Caco-2 (cell line): Measurements from ENCODE around the gene GP1BA. TPM values are rescaled to one million over a fixed set of nuclear protein-coding genes. Genes with fewer than 3 reads are reported as not detected.

Source experiments
- BruUV-seq: library from RNA; stranded (reverse); fragments of 400-500 nt; replicated peaks from 2 replicates; lab custom pipeline; 2021; lab: Mats Ljungman, UMichigan
- CTCF ChIA-PET: fragments of 300-600 bp; sonication (Branson Sonifier 250); formaldehyde crosslinking; loops from one replicate; lab custom pipeline; 2022; ENCODE audit warnings: antibody characterized with exemption; lab: Charles Lee
- POLR2A ChIA-PET: fragments of 300-600 bp; sonication (Branson Sonifier 250); formaldehyde crosslinking; loops from one replicate; lab custom pipeline; 2022; ENCODE audit warnings: antibody characterized with exemption; lab: Charles Lee
- DNase-seq, 2 experiments: peaks; one replicate each; pipeline versions ENCODE4 v3.0.0 to v3.0.0-alpha.2; 2020 to 2022
- H3K27me3 ChIP-seq: replicated peaks from 2 replicates; pipeline ENCODE4 v1.6.0; 2011; ENCODE audit warnings: low read length; ENCODE audit not compliant: control insufficient read depth, insufficient read depth
- H3K36me3 ChIP-seq: 2 replicates; pipeline ENCODE4 v1.5.1; 2011; ENCODE audit warnings: low read length; ENCODE audit not compliant: control insufficient read depth, insufficient read depth
- H3K4me1 ChIP-seq: fragments of 250-450 bp; sonication (Bioruptor Pico); 2 replicates; pipeline ENCODE4 v1.5.1; 2020; ENCODE audit warnings: mild to moderate bottlenecking
- H3K4me3 ChIP-seq: 2 replicates; pipeline ENCODE4 v1.5.1; 2011; ENCODE audit warnings: low read depth, mild to moderate bottlenecking, control low read depth, low read length
- H3K9me3 ChIP-seq: fragments of 250-450 bp; sonication (Bioruptor Pico); 2 replicates; pipeline ENCODE4 v1.5.1; 2020; ENCODE audit warnings: mild to moderate bottlenecking, moderate library complexity
- H3K27ac Mint-ChIP-seq: one replicate; pipeline ENCODE4 v1.8.0; 2022; ENCODE audit warnings: mixed read lengths; ENCODE audit not compliant: unreplicated experiment
- H3K27me3 Mint-ChIP-seq: one replicate; pipeline ENCODE4 v1.8.0; 2022; ENCODE audit warnings: mixed read lengths; ENCODE audit not compliant: insufficient read depth, unreplicated experiment
- H3K36me3 Mint-ChIP-seq: one replicate; pipeline ENCODE4 v1.8.0; 2022; ENCODE audit warnings: mild to moderate bottlenecking, mixed read lengths; ENCODE audit not compliant: insufficient read depth, unreplicated experiment
- H3K4me1 Mint-ChIP-seq: one replicate; pipeline ENCODE4 v1.8.0; 2022; ENCODE audit warnings: low read depth, mixed read lengths; ENCODE audit not compliant: unreplicated experiment
- H3K4me3 Mint-ChIP-seq: one replicate; pipeline ENCODE4 v1.8.0; 2022; ENCODE audit warnings: mild to moderate bottlenecking, moderate library complexity, mixed read lengths; ENCODE audit not compliant: unreplicated experiment
- H3K9me3 Mint-ChIP-seq: one replicate; pipeline ENCODE4 v1.8.0; 2022; ENCODE audit warnings: mixed read lengths; ENCODE audit not compliant: unreplicated experiment
- CTCF ChIP-seq, 2 experiments: fragments of 200-600 bp in 1 of 2; IDR thresholded peaks; 1 replicate in 1 of 2; 2 replicates in 1 of 2; pipeline versions ENCODE4 v1.5.1 to v1.8.0; 2011 to 2022; ENCODE audit warnings: antibody characterized with exemption in 1 of 2, control low read depth in 1 of 2, inconsistent platforms in 1 of 2, low read depth in 1 of 2, low read length in 1 of 2, mild to moderate bottlenecking in 1 of 2, moderate library complexity in 1 of 2; ENCODE audit not compliant: insufficient read depth in 1 of 2, severe bottlenecking in 1 of 2, unreplicated experiment in 1 of 2
- intact Hi-C: fragments of 100-400 bp; cut with micrococcal nuclease; formaldehyde crosslinking; loops from one replicate; pipeline ENCODE4 v1.10.0; 2022; ENCODE audit not compliant: unreplicated experiment
- total RNA-seq: library from RNA; stranded (reverse); gene quantifications from 2 replicates; pipeline ENCODE4 v1.2.3, GENCODE V29; 2022

Gene GP1BA
- total RNA-seq, 1 experiment from 2014 or later, result not detected

GRCh38 chr17:4901108-4901647 is 30.9 kb upstream of the GP1BA start:
- TF ChIP-seq CTCF (IDR thresholded peaks at IDR 0.05; ENCODE audit: insufficient read depth in 1 of 2, low read depth in 1 of 2, low read length in 1 of 2, severe bottlenecking in 1 of 2, unreplicated experiment in 1 of 2), result no peak
- H3K4me1 ChIP-seq, result peaks cover 3% of the 10 kb centered on the region; the same call in 1 of the 2 replicates
- ChIA-PET POLR2A (no interaction called here), CTCF (no interaction called here)
- H3K4me1 Mint-ChIP-seq, result peaks cover 10% of the 10 kb centered on the region
- no peak overlapping the region for H3K4me3 ChIP-seq
- no peaks in the 10 kb centered on the region for H3K36me3 ChIP-seq
- no peaks in the 10 kb centered on the region for H3K9me3 ChIP-seq
- H3K4me3 Mint-ChIP-seq, result no peak overlapping the region
- H3K27me3 ChIP-seq, result no peaks in the 10 kb centered on the region
- no peaks in the 10 kb centered on the region for H3K27me3 Mint-ChIP-seq
- H3K36me3 Mint-ChIP-seq, result peaks cover 20% of the 10 kb centered on the region
- DNase-seq, result no peak
- intact Hi-C loops, result no loop called here
- H3K27ac Mint-ChIP-seq, result no peak overlapping the region
- no peaks in the 10 kb centered on the region for H3K9me3 Mint-ChIP-seq
- BruUV-seq, result no TSS peak

GRCh38 chr17:4901648-4902344 is 30.3 kb upstream of the GP1BA start:
- Mint-ChIP-seq H3K27me3 (no peaks in the 10 kb centered on the region), H3K27ac (no peak overlapping the region), H3K4me1 (peaks cover 10% of the 10 kb centered on the region), H3K9me3 (no peaks in the 10 kb centered on the region), H3K36me3 (peaks cover 20% of the 10 kb centered on the region), H3K4me3 (no peak overlapping the region)
- Histone ChIP-seq H3K4me1 (peaks cover 3% of the 10 kb centered on the region; the same call in 1 of the 2 replicates), H3K36me3 (no peaks in the 10 kb centered on the region), H3K4me3 (no peak overlapping the region), H3K27me3 (no peaks in the 10 kb centered on the region), H3K9me3 (no peaks in the 10 kb centered on the region)
- TF ChIP-seq CTCF (IDR thresholded peaks at IDR 0.05; ENCODE audit: insufficient read depth in 1 of 2, low read depth in 1 of 2, low read length in 1 of 2, severe bottlenecking in 1 of 2, unreplicated experiment in 1 of 2), result no peak
- no TSS peak for BruUV-seq
- intact Hi-C loops, result no loop called here
- ChIA-PET CTCF (no interaction called here), POLR2A (no interaction called here)
- no peak for DNase-seq

- DNase-seq, result no peak
- H3K4me3 ChIP-seq, result no peak overlapping the region
- POLR2A ChIA-PET, result no interaction called here
- H3K4me1 ChIP-seq, result peaks cover 3% of the 10 kb centered on the region; the same call in 1 of the 2 replicates
- intact Hi-C loops, result no loop called here
- Mint-ChIP-seq H3K9me3 (no peaks in the 10 kb centered on the region), H3K4me1 (peaks cover 10% of the 10 kb centered on the region), H3K27ac (no peak overlapping the region), H3K27me3 (no peaks in the 10 kb centered on the region), H3K36me3 (peaks cover 20% of the 10 kb centered on the region), H3K4me3 (no peak overlapping the region)
- H3K27me3 ChIP-seq, result no peaks in the 10 kb centered on the region
- no peak for TF ChIP-seq CTCF (IDR thresholded peaks at IDR 0.05; ENCODE audit: insufficient read depth in 1 of 2, low read depth in 1 of 2, low read length in 1 of 2, severe bottlenecking in 1 of 2, unreplicated experiment in 1 of 2)
- no peaks in the 10 kb centered on the region for H3K36me3 ChIP-seq
- BruUV-seq, result no TSS peak
- no peaks in the 10 kb centered on the region for H3K9me3 ChIP-seq
- CTCF ChIA-PET, result no interaction called here
Measured at GRCh38 chr17:4902540-4902939, 29.5 kb upstream of the GP1BA start.
